Measurements from ENCODE around the gene YTHDF2. TPM values are rescaled to one million over a fixed set of nuclear protein-coding genes. Genes with fewer than 3 reads are reported as not detected.

YTHDF2 gene
- total and polyA plus RNA-seq, 2 donors (not counting 1 experiment from before 2014, with no cell fraction given) = 26.3 to 58.8 TPM

DNA sequence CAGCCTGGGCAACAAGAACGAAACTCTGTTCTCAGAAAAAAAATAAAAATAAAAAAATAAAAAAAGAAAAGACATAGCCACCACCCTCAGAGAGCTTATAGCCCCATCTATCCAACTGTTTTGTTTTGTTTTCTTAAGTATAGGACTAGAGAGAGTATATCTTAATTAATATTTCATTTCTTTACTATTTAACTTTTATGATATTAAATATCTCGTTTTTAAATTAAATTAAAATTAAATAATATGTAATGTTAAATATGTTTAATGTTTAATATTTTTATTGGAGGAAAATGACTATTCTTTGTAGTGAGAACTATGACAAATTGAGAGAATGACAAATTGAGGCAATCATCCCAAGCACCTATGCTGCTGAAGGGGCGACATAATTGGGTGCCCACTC lies 33.1 kb upstream of the YTHDF2 start:
- Histone ChIP-seq H3K27ac (ENCODE audit: low read length in 2 of 2) (no peak overlapping the region), H3K9me3 (ENCODE audit: control extremely low read depth in 1 of 3, control insufficient read depth in 2 of 3, insufficient read depth in 1 of 3, low read length in 2 of 3) (no peaks in the 10 kb centered on the region), H3K4me3 (ENCODE audit: control extremely low read depth in 1 of 5, extremely low read depth in 1 of 5, insufficient read depth in 1 of 5, low read depth in 2 of 5, low read length in 4 of 5) (no peak overlapping the region), H3K36me3 (replicated peaks in 1 of 2; ENCODE audit: control extremely low read depth in 1 of 2, control insufficient read depth in 1 of 2, extremely low read depth in 1 of 2, insufficient read depth in 2 of 2, low read length in 1 of 2) (peaks cover 8 to 44% of the 10 kb centered on the region in 2 experiments), H2AFZ (ENCODE audit: insufficient read depth, low read depth, low read length, poor library complexity, severe bottlenecking) (no peak overlapping the region), H3K4me2 (replicated peaks; ENCODE audit: low read depth, low read length, poor library complexity, severe bottlenecking) (no peak overlapping the region), H3K27me3 (replicated peaks in 1 of 4; ENCODE audit: control extremely low read depth in 1 of 4, control insufficient read depth in 3 of 4, insufficient read depth in 4 of 4, low read length in 3 of 4) (no peaks in the 10 kb centered on the region), H4K20me1 (ENCODE audit: control insufficient read depth, insufficient read depth, low read length, poor library complexity, severe bottlenecking) (no peaks in the 10 kb centered on the region), H3K79me2 (ENCODE audit: control insufficient read depth, insufficient read depth, low read length) (no peaks in the 10 kb centered on the region), H3K9ac (ENCODE audit: low read length) (no peak overlapping the region), H3K4me1 (ENCODE audit: control insufficient read depth in 2 of 2, insufficient read depth in 2 of 2, low read length in 2 of 2) (no peaks in the 10 kb centered on the region)
- H3K27ac Mint-ChIP-seq = no peak overlapping the region
- CTCF ChIA-PET = no interaction called here
- WGBS (ENCODE audit: insufficient coverage) = no CpG with 5 or more reads among the region's 3 CpGs
- no peaks in the 10 kb centered on the region for H3K27me3 Mint-ChIP-seq
- DNase-seq (no peak), ATAC-seq (ENCODE audit: low read depth) (no peak)
- H3K4me1 Mint-ChIP-seq = no peaks in the 10 kb centered on the region
- H3K9me3 Mint-ChIP-seq (ENCODE audit: insufficient read depth) = no peaks in the 10 kb centered on the region
- POLR2A ChIA-PET = no interaction called here
- TF ChIP-seq, protein P1, sequence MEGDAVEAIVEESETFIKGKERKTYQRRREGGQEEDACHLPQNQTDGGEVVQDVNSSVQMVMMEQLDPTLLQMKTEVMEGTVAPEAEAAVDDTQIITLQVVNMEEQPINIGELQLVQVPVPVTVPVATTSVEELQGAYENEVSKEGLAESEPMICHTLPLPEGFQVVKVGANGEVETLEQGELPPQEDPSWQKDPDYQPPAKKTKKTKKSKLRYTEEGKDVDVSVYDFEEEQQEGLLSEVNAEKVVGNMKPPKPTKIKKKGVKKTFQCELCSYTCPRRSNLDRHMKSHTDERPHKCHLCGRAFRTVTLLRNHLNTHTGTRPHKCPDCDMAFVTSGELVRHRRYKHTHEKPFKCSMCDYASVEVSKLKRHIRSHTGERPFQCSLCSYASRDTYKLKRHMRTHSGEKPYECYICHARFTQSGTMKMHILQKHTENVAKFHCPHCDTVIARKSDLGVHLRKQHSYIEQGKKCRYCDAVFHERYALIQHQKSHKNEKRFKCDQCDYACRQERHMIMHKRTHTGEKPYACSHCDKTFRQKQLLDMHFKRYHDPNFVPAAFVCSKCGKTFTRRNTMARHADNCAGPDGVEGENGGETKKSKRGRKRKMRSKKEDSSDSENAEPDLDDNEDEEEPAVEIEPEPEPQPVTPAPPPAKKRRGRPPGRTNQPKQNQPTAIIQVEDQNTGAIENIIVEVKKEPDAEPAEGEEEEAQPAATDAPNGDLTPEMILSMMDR (IDR thresholded peaks at IDR 0.05) = no peak
- no peak for TF ChIP-seq EZH2 (IDR thresholded peaks at IDR 0.05; ENCODE audit: borderline replicate concordance, insufficient read depth, low read depth, low read length, poor library complexity, severe bottlenecking)
- intact Hi-C loops (cut with micrococcal nuclease) = no loop called here
- H3K4me3 Mint-ChIP-seq = no peak overlapping the region

DNA sequence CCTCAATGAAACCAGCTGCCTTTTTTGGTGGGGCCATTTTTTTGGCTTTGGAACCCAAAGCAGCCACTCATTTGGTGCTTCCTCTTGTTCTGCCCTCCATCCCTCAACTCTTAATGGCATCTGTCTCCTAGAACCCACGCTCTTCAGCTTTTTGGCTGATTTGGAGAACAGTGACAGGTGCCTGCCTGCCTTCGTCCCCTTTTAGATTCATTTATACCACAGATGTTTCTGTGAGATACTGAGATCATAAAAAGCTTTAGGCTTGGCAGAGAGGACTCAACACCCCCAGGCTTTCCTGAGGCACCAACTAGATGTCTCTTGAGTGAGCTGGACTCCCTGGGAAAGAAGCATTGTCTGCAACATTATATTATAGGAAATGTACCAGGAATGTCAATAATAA lies 20.4 kb upstream of the YTHDF2 start:
- no peak overlapping the region for H2AFZ ChIP-seq (ENCODE audit: insufficient read depth, low read depth, low read length, poor library complexity, severe bottlenecking)
- H3K27ac ChIP-seq (ENCODE audit: low read length in 2 of 2) = no peak overlapping the region
- H3K4me2 ChIP-seq (replicated peaks; ENCODE audit: low read depth, low read length, poor library complexity, severe bottlenecking) = no peak overlapping the region
- H4K20me1 ChIP-seq (ENCODE audit: control insufficient read depth, insufficient read depth, low read length, poor library complexity, severe bottlenecking) = no peaks in the 10 kb centered on the region
- no peak overlapping the region for H3K4me3 ChIP-seq (ENCODE audit: control extremely low read depth in 1 of 5, extremely low read depth in 1 of 5, insufficient read depth in 1 of 5, low read depth in 2 of 5, low read length in 4 of 5)
- POLR2A ChIA-PET = no interaction called here
- Mint-ChIP-seq H3K27ac (no peak overlapping the region), H3K27me3 (no peaks in the 10 kb centered on the region), H3K4me3 (no peak overlapping the region), H3K4me1 (no peaks in the 10 kb centered on the region), H3K9me3 (ENCODE audit: insufficient read depth) (no peaks in the 10 kb centered on the region)
- H3K79me2 ChIP-seq (ENCODE audit: control insufficient read depth, insufficient read depth, low read length) = no peaks in the 10 kb centered on the region
- WGBS (ENCODE audit: insufficient coverage) = 86% methylated on average over 1 of the region's 2 CpGs
- no peaks in the 10 kb centered on the region for H3K4me1 ChIP-seq (ENCODE audit: control insufficient read depth in 2 of 2, insufficient read depth in 2 of 2, low read length in 2 of 2)
- H3K9ac ChIP-seq (ENCODE audit: low read length) = no peak overlapping the region
- peaks cover 7 to 31% of the 10 kb centered on the region in 2 experiments for H3K36me3 ChIP-seq (replicated peaks in 1 of 2; ENCODE audit: control extremely low read depth in 1 of 2, control insufficient read depth in 1 of 2, extremely low read depth in 1 of 2, insufficient read depth in 2 of 2, low read length in 1 of 2)
- CTCF ChIA-PET = interaction anchor here (0.6 to 0.7 kb wide), 3 partner anchors 56 to 192 kb away, joined by 3 to 6 read pairs (median 3); no protein-coding TSS in a partner anchor
- TF ChIP-seq, protein P1 (IDR thresholded peaks at IDR 0.05) = no peak
- no peak for TF ChIP-seq EZH2 (IDR thresholded peaks at IDR 0.05; ENCODE audit: borderline replicate concordance, insufficient read depth, low read depth, low read length, poor library complexity, severe bottlenecking)
- ATAC-seq (ENCODE audit: low read depth) (no peak), DNase-seq (no peak)
- H3K9me3 ChIP-seq (ENCODE audit: control extremely low read depth in 1 of 3, control insufficient read depth in 2 of 3, insufficient read depth in 1 of 3, low read length in 2 of 3) = no peaks in the 10 kb centered on the region
- H3K27me3 ChIP-seq (replicated peaks in 1 of 4; ENCODE audit: control extremely low read depth in 1 of 4, control insufficient read depth in 3 of 4, insufficient read depth in 4 of 4, low read length in 3 of 4) = no peaks in the 10 kb centered on the region
- intact Hi-C loops (cut with micrococcal nuclease) = no loop called here

Measured in B cell (primary cell).